ENCODE measurements around the gene GNG10. TPM values are rescaled to one million over a fixed set of nuclear protein-coding genes. Genes with fewer than 3 reads are reported as not detected.

Gene GNG10
- total RNA-seq, 1 experiment from 2014 or later = 26.2 TPM

- Histone ChIP-seq H3K27me3 (replicated peaks; ENCODE audit: insufficient read depth, low read depth, low read length, poor library complexity) (no peaks in the 10 kb centered on the region), H3K4me3 (ENCODE audit: low read depth, low read length, poor library complexity, severe bottlenecking) (no peak overlapping the region)
- POLR2A ChIA-PET (ENCODE audit: low non-redundant PET) = no interaction called here
Observed at GRCh38 chr9:111711548-111711947, 50.1 kb downstream of the GNG10 start.

DNA sequence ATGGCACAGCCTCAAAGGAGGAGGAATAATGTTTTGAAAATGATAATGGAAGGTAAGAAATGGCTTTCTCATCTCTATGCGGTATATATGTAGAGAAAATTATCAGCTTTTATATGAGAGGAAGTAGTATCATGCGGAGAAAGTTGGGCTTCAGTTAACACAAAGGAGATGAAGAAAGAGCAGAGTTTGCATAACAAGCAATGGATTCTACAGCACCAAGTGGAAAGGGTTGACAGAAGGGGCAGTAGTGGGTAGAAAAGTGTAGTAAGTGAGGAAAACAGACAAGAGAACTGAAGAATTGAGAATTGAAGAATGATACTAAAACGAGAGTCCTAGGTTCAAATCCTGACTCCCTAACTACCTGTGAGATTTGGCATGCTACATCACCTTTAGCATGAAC, 51.0 kb downstream of the GNG10 start:
- no peaks in the 10 kb centered on the region for H3K9me3 ChIP-seq (ENCODE audit: low read depth, low read length, poor library complexity, severe bottlenecking)
- CTCF ChIA-PET = no interaction called here
- no peak overlapping the region for H3K27ac ChIP-seq (ENCODE audit: low read depth, low read length, poor library complexity, severe bottlenecking)
- POLR2A ChIA-PET (ENCODE audit: low non-redundant PET) = interaction anchor here (0.7 kb wide), 1 partner anchor 382 kb away, joined by 4 read pairs; no protein-coding TSS in a partner anchor
- no peaks in the 10 kb centered on the region for H3K4me1 ChIP-seq (ENCODE audit: insufficient read depth, low read length, poor library complexity, severe bottlenecking)
- no peaks in the 10 kb centered on the region for H3K36me3 ChIP-seq (ENCODE audit: insufficient read depth, low read length, poor library complexity, severe bottlenecking)
- DNase-seq (ENCODE audit: low spot score) = no peak
- intact Hi-C loops (cut with micrococcal nuclease; ENCODE audit: unreplicated experiment) = no loop called here
- no peaks in the 10 kb centered on the region for H3K27me3 ChIP-seq (replicated peaks; ENCODE audit: insufficient read depth, low read depth, low read length, poor library complexity)
- no peak for TF ChIP-seq EZH2 (IDR thresholded peaks at IDR 0.05; ENCODE audit: borderline replicate concordance, low read depth, low read length, poor library complexity, severe bottlenecking)
- no peak for TF ChIP-seq CTCF (conservative IDR thresholded peaks at IDR 0.05; ENCODE audit: low read depth, low read length)
- no peak overlapping the region for H3K4me3 ChIP-seq (ENCODE audit: low read depth, low read length, poor library complexity, severe bottlenecking)
- no TSS peak for BruUV-seq (replicated peaks)

More at GRCh38 chr9:111711548-111711947, 50.1 kb downstream of the GNG10 start:
- no peak for DNase-seq (ENCODE audit: low spot score)
- H3K27ac ChIP-seq (ENCODE audit: low read depth, low read length, poor library complexity, severe bottlenecking) = no peak overlapping the region
- no peaks in the 10 kb centered on the region for H3K4me1 ChIP-seq (ENCODE audit: insufficient read depth, low read length, poor library complexity, severe bottlenecking)
- no peaks in the 10 kb centered on the region for H3K9me3 ChIP-seq (ENCODE audit: low read depth, low read length, poor library complexity, severe bottlenecking)
- CTCF ChIA-PET = no interaction called here
- no TSS peak for BruUV-seq (replicated peaks)
- intact Hi-C loops (cut with micrococcal nuclease; ENCODE audit: unreplicated experiment) = no loop called here
- TF ChIP-seq EZH2 (IDR thresholded peaks at IDR 0.05; ENCODE audit: borderline replicate concordance, low read depth, low read length, poor library complexity, severe bottlenecking) (no peak), CTCF (conservative IDR thresholded peaks at IDR 0.05; ENCODE audit: low read depth, low read length) (no peak)
- no peaks in the 10 kb centered on the region for H3K36me3 ChIP-seq (ENCODE audit: insufficient read depth, low read length, poor library complexity, severe bottlenecking)

GRCh38 chr9:111715471-111715870, 54.1 kb downstream of the GNG10 start:
- H3K27me3 ChIP-seq (replicated peaks; ENCODE audit: insufficient read depth, low read depth, low read length, poor library complexity) = no peaks in the 10 kb centered on the region
- no peak for DNase-seq (ENCODE audit: low spot score)
- H3K9me3 ChIP-seq (ENCODE audit: low read depth, low read length, poor library complexity, severe bottlenecking) = no peaks in the 10 kb centered on the region
- no TSS peak for BruUV-seq (replicated peaks)
- no peaks in the 10 kb centered on the region for H3K36me3 ChIP-seq (ENCODE audit: insufficient read depth, low read length, poor library complexity, severe bottlenecking)
- no peak overlapping the region for H3K27ac ChIP-seq (ENCODE audit: low read depth, low read length, poor library complexity, severe bottlenecking)
- TF ChIP-seq CTCF (conservative IDR thresholded peaks at IDR 0.05; ENCODE audit: low read depth, low read length) (no peak), EZH2 (IDR thresholded peaks at IDR 0.05; ENCODE audit: borderline replicate concordance, low read depth, low read length, poor library complexity, severe bottlenecking) (no peak)
- intact Hi-C loops (cut with micrococcal nuclease; ENCODE audit: unreplicated experiment) = no loop called here
- POLR2A ChIA-PET (ENCODE audit: low non-redundant PET) = no interaction called here
- no peak overlapping the region for H3K4me3 ChIP-seq (ENCODE audit: low read depth, low read length, poor library complexity, severe bottlenecking)
- H3K4me1 ChIP-seq (ENCODE audit: insufficient read depth, low read length, poor library complexity, severe bottlenecking) = peaks cover 8% of the 10 kb centered on the region
- CTCF ChIA-PET = no interaction called here
